22Rv1 (cell line): Measurements from ENCODE around the gene NR2F1-AS1.

Experiments
- ZFX ChIP-seq: fragments of 450-650 bp; IDR thresholded peaks from 2 replicates; pipeline ENCODE4 v1.6.1; 2017; ENCODE audit warnings: antibody characterized with exemption, borderline replicate concordance
- TF ChIP-seq, protein P1 (sequence below): fragments of 450-650 bp; IDR thresholded peaks from 2 replicates; pipeline ENCODE4 v1.5.1; 2017; ENCODE audit warnings: mild to moderate bottlenecking

DNA sequence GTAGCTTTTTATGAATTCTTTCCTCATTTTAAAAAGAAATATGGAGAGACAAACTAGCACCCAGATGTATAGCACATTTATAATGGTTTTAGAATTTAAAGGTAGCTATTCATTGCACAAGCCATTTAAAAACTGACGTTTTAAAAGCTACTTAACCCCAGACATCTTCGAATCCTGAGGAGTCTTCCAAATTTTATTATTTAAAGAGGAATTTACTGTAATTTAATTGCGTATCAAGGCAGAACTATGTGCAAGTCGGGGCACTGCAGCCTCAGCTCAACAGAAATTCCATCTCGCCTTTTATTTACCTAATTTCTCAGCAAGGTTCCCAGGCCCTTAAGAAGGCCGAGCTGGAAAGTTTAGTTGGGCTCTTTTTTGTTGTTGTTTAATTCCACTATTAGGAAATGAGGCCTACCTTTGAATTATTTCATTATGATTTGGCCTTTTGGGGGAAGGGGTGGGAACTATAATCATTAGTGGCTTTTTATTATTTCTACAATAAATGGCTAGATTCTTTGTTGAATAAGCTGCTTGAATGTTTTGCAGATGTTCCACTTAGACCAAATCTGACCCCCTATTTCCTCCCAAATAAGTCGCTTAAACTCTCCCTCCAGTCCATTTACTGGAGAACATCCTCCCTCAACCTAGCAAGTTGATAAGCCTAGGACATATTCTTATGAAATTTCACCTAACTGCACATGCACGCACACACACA is 22.2 kb upstream of the NR2F1-AS1 start:
- TF ChIP-seq, protein P1, sequence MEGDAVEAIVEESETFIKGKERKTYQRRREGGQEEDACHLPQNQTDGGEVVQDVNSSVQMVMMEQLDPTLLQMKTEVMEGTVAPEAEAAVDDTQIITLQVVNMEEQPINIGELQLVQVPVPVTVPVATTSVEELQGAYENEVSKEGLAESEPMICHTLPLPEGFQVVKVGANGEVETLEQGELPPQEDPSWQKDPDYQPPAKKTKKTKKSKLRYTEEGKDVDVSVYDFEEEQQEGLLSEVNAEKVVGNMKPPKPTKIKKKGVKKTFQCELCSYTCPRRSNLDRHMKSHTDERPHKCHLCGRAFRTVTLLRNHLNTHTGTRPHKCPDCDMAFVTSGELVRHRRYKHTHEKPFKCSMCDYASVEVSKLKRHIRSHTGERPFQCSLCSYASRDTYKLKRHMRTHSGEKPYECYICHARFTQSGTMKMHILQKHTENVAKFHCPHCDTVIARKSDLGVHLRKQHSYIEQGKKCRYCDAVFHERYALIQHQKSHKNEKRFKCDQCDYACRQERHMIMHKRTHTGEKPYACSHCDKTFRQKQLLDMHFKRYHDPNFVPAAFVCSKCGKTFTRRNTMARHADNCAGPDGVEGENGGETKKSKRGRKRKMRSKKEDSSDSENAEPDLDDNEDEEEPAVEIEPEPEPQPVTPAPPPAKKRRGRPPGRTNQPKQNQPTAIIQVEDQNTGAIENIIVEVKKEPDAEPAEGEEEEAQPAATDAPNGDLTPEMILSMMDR = no peak
- no peak for TF ChIP-seq ZFX
